Cardiac fibroblast (primary cell): ENCODE measurements around the gene KLHDC4.
"Not testable (repeated sequence)": the region's sequence is repeated elsewhere in the genome, so short reads cannot be mapped to it uniquely, and the experiment has no call there.

Source experiments
- DNase-seq, 2 donors: peaks; one replicate each; pipeline versions ENCODE4 v3.0.0 to v3.0.0-alpha.2; 2010; ENCODE audit warnings: low read depth in 2 of 2
- H3K4me3 ChIP-seq, 2 donors: replicated peaks in 1 of 2; 1 replicate in 1 of 2; 2 replicates in 1 of 2; pipeline ENCODE4 v1.5.1; 2011; ENCODE audit warnings: low read depth in 2 of 2, low read length in 2 of 2, mild to moderate bottlenecking in 2 of 2, moderate library complexity in 1 of 2
- TF ChIP-seq, protein P1 (sequence below): IDR thresholded peaks from one replicate; pipeline ENCODE4 v1.5.1; 2011; ENCODE audit warnings: low read depth, mild to moderate bottlenecking, low read length, inconsistent platforms

The KLHDC4 gene

DNA sequence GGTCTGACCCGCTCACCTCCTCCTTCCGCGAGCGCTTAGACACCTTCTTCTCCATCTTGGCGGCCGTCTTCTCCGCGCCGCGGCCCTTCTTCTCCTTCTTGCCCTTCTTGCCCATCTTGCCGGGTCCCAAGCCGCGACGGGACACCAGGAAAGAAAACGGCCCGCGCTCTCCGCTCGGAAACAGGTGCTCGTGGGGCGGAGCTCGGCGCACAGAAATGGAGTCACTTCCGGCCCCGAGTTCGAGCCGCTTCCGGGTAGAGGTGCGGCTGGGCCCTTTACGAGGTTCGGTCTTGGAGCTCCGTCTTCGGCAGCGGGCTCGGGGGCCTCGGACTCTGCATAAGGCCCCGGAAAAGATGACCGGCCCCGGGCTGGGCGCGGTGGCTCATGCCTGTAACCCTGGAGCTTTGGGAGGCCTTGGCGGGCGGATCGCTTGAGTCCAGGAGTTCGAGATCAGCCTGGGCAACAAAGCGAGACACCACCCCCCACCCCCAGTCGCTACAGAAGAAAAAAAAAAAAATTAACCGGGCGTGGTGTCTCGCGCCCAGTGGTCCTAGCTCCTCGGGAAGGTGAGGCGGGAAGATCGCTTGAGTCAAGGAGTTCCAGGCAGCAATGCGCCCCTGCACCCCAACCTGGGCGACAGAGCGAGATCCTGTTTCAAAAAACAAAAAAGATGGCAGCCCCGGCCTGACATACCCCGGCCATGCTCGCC, at the start of gene KLHDC4:
TSS of gene KLHDC4 (minus strand) at position 211 of the 709 bp plus-strand sequence. CDS start at position 115, 96 bp downstream.
- peak within 1 kb of the TSS; percentile 88 to 93 for H3K4me3 ChIP-seq
- DNase-seq: peak; percentile 87 to 88
- TF ChIP-seq, protein P1, sequence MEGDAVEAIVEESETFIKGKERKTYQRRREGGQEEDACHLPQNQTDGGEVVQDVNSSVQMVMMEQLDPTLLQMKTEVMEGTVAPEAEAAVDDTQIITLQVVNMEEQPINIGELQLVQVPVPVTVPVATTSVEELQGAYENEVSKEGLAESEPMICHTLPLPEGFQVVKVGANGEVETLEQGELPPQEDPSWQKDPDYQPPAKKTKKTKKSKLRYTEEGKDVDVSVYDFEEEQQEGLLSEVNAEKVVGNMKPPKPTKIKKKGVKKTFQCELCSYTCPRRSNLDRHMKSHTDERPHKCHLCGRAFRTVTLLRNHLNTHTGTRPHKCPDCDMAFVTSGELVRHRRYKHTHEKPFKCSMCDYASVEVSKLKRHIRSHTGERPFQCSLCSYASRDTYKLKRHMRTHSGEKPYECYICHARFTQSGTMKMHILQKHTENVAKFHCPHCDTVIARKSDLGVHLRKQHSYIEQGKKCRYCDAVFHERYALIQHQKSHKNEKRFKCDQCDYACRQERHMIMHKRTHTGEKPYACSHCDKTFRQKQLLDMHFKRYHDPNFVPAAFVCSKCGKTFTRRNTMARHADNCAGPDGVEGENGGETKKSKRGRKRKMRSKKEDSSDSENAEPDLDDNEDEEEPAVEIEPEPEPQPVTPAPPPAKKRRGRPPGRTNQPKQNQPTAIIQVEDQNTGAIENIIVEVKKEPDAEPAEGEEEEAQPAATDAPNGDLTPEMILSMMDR: no peak

DNA sequence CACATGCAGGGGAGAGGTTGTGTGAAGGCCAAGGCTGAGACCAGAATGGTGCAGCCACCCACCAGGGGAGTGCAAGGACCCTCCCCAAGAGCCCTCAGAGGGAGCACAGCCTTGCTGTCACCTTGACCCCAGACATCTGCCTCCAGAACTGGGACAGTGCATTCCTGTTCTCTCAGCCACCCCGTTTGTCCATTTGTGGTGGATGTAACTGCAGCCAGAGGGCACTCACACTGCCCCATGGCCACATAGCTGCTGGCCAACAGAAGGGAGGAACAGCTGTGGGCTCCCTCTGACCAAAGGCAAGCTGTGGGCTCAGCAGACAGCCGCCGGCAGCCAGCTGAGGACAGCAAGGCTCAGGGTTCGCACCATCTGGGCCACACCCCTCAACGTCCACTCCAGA, 49.8 kb upstream of the KLHDC4 start:
- H3K4me3 ChIP-seq: no peak overlapping the region
- no peak for DNase-seq
- TF ChIP-seq, protein P1: no peak

DNA sequence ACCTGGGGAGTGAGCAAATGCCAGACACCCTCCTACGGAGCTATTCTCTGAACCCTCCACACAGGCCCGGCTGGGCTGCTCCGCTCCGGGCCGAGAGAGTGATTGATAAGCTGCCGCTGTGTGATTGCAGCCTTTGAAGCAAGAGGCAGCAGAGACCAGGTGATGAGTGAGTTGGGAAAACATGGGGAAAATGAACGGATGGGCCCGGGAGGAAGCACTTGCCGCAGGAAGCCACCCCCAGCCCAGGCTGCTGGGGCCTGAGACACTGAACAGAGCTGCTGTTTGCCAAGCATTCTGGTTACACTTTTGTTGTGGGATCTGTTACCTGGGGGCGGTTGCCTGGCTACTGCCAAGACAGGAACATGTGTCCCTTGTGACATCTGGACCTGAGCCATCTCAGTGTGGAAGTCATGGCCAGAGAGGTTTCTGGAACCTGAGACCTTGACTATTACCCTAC, 46.4 kb upstream of the KLHDC4 start:
- no peak for DNase-seq
- no peak overlapping the region for H3K4me3 ChIP-seq
- TF ChIP-seq, protein P1: no peak

DNA sequence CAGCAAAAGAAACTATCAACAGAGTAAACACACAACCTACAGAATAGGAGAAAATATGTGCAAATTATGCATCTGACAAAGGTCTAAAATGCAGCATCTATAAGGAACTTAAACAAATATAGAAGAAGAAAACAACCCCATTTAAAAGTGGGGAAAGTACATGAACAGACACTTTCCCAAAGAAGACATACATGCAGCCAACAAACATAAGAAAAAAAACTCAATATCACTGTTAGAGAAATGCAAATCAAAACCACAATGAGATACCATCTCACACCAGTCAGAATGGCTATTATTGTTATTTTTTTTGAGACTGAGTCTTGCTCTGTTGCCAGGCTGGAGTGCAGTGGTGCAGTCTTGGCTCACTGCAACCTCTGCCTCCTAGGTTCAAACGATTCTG, 45.7 kb upstream of the KLHDC4 start:
- not testable (repeated sequence) for H3K4me3 ChIP-seq, DNase-seq

DNA sequence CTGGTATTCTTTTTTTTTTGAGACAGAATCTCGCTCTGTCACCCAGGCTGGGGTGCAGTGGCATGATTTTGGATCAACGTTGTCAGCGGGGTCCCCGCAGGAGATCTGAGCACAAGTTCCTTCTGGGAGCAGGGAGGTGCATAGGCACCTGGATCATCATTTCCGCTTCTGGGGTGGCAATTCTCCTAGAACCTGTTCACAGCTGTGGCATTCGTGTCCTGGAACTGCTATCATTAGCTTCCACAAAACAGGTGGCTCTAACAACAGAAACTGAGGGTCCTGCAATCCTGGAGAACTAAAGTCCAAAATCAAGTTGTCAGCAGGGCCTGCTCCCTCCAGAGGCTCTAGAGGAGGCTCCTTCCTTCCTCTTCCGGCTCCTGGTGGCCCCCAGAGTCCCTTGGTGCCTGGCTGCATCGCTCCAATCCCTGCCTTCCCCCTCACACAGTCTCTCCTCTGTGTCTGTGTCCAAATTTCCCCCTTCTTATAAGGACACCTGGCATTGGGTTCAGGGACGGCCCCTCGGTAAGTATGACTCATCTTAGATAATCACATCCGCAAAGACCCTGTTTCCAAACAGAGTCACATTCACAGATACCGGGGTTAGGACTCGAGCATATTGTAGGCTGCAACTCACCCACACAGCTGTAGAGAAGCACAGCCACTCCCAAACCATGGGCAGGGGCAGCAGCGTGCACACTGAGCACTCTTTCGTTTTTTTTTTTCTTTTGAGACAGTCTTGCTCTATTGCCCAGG, 43.5 kb upstream of the KLHDC4 start:
- TF ChIP-seq, protein P1: no peak

DNA sequence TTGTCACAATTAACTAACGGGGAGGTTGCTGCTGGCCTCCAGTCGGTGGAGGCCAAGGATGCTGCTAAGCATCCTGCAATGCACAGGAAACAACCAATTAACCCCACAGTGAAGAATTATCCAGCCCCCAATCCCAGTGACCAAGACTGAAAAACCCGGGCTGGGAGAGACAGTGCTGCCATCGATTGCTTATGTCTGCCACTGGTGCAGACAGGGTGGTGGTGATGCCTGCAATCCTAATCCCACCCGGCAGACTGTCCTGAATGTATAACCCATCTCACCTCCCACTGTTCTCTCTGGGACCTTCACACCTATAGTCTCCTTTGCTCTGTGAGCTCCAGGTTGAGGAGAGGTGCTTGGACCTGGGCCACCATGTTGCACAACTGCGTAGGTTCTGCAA, 42.3 kb upstream of the KLHDC4 start:
- DNase-seq: no peak
- TF ChIP-seq, protein P1: no peak
- no peak overlapping the region for H3K4me3 ChIP-seq

More for the DNA sequence above, 43.5 kb upstream of the KLHDC4 start:
- H3K4me3 ChIP-seq: no peak overlapping the region
- DNase-seq: peak in 1 of 2 donors; percentile 16

DNA sequence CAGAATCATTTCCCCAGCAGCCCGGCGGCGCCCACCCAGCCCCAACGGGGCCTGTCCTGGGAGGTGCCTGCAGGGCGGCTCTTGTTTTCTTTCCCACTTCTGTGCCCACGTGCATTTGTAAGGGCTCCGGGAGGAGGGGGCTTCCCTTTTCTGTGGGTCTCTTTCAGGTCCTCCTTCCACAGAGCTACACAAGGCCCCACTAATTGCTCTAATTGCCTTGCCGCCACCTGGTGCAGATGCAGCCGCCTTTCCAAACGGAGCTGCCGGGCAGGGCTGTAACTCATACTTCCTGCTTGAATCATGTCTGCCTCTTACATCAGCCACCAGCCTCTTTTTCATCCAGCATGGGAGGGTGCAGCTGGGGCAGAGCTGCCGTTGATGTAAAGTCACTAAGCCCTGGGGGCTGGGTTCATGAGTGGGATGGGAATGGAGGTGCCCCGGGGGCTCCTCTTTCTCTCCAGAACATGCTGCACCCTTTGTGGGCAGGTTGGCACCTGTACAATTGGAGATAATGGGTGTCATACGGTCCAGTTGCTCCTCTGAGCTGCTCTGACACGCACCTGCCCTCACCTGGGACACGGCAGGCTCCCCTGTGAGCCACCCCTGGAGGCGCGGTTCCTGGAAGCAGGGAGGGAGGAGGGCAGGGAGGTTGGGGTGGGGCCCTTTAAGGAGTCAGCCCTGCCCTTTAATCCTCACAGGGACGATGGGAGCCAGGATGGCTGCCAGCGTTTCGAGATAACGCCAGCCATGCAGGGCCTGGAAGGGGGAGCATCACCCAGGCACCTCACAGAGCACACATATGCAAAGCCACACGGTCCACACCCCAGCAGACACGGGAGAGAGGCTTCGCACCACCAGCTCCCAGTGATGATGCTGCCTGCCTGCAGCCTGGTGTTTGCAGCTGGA, 41.1 kb upstream of the KLHDC4 start:
- TF ChIP-seq, protein P1: no peak

More for the DNA sequence above, 41.1 kb upstream of the KLHDC4 start:
- H3K4me3 ChIP-seq: peak overlapping the region; percentile 34 to 48
- DNase-seq: peak; percentile 84 to 88
